BLaER1 (cell line): ENCODE data around the gene AREG.

ENCODE experiments used
- H3K27ac ChIP-seq: shearing (Covaris generic); formaldehyde crosslinking; 2 replicates; pipeline ENCODE4 v1.8.1; 2022
- H3K27me3 ChIP-seq: shearing (Covaris generic); formaldehyde crosslinking; 2 replicates; pipeline ENCODE4 v1.8.1; 2022
- H3K36me3 ChIP-seq: shearing (Covaris generic); formaldehyde crosslinking; 2 replicates; pipeline ENCODE4 v1.8.1; 2022
- H3K4me1 ChIP-seq: shearing (Covaris generic); formaldehyde crosslinking; 2 replicates; pipeline ENCODE4 v1.8.1; 2022
- H3K4me2 ChIP-seq: shearing (Covaris generic); formaldehyde crosslinking; 2 replicates; pipeline ENCODE4 v1.8.1; 2022
- H3K4me3 ChIP-seq: shearing (Covaris generic); formaldehyde crosslinking; 2 replicates; pipeline ENCODE4 v1.8.1; 2022
- H3K9ac ChIP-seq: shearing (Covaris generic); formaldehyde crosslinking; 2 replicates; pipeline ENCODE4 v1.8.1; 2022
- H3K9me3 ChIP-seq: shearing (Covaris generic); formaldehyde crosslinking; 2 replicates; pipeline ENCODE4 v1.8.1; 2022
- H4K20me1 ChIP-seq: shearing (Covaris generic); formaldehyde crosslinking; 2 replicates; pipeline ENCODE4 v1.8.1; 2022
- Cebpa-rat ChIP-seq: shearing (Covaris generic); IDR thresholded peaks from 2 replicates; pipeline ENCODE4 v1.8.1; 2022

The AREG gene

DNA sequence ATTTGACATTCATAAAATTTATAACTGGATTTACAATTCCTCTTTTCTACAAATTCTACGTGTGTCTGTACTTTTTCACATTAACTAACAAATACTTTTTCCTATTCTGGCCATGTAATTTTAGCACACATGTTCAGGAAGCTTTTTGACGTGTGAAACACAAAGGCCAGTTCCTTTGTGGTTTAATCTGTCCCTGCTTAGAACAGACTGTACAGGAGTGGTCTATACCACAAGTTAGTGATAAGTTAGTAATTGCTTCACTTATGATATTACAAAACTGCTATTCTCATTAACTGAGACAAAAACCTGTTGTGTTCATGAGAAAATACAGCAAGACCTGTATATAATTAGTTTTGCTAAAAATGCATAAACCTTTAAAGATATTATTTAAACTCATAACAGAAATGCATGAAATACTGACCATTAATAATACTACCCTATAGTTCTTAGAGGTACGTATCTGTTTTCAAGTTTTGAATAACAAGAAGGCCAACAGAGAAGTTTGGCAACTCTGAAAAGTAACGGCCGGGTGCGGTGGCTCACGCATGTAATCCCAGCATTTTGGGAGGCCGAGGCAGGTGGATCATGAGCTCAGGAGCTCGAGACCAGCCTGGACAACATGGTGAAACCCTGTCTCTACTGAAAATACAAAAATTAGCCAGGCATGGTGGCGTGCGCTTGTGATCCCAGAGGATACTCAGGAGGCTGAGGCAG, 13.7 kb upstream of the AREG start:
- Histone ChIP-seq H4K20me1 (no peaks in the 10 kb centered on the region), H3K4me2 (peak overlapping the region; percentile 48)

DNA sequence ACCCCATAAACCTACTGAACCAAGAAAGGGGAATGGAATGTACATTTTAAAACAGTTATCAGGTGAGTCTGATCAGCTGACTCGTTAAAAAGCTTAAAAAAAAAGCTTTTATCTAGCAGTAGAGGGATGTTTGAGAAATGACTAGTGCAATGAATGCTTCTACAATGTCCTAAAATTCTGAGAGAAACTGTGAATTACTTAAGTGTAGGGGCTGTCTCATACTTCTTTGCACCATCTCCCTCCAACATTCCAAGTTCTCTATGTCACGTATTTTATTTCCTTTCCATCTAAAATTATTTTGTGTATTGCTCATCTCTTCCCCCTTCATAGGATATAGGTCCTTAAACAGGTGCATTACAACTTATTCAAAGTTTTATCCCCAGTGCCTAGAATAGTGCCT, 11.9 kb upstream of the AREG start:
- no peak overlapping the region for H3K4me3 ChIP-seq
- no peak overlapping the region for H3K4me2 ChIP-seq

More for the DNA sequence above, 13.7 kb upstream of the AREG start:
- TF ChIP-seq Cebpa-rat, result no peak
- Histone ChIP-seq H3K9me3 (no peaks in the 10 kb centered on the region), H3K4me3 (no peak overlapping the region), H3K27ac (no peak overlapping the region), H3K36me3 (no peaks in the 10 kb centered on the region), H3K27me3 (no peaks in the 10 kb centered on the region), H3K9ac (no peak overlapping the region), H3K4me1 (peaks cover 10% of the 10 kb centered on the region)

DNA sequence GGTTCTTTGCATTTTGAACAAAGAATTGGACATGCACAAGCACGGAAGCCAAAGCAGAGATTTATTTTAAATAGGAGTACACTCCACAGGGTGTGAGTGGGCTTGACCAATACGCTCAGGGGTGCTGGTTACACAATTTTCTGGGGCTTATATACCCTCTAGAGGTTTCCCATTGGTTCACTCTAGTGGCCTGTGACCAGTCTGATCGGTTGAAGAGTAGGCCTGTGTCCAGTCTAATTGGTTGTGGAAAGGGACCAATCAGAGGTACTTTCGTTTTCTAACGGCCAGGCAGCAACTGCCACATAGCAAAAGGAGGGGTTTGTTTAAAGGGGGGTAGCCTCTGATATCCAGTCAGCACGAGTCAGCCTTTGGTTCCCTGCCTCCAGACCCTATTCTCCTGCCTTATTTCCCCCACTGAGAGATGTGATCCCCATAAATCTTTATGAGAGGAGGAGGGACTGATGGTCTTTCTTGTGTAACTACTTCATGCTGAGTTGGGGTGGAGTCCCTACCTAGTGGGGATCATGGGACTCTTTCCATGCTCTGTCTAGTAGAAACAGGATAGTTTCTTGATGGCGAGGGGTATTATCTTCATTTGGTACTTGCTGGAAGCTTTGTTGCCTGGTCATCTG, 11.3 kb upstream of the AREG start:
- no peaks in the 10 kb centered on the region for H3K36me3 ChIP-seq
- H4K20me1 ChIP-seq, result no peaks in the 10 kb centered on the region
- H3K4me3 ChIP-seq, result no peak overlapping the region
- TF ChIP-seq Cebpa-rat, result no peak
- no peaks in the 10 kb centered on the region for H3K27me3 ChIP-seq
- H3K9me3 ChIP-seq, result no peaks in the 10 kb centered on the region
- no peak overlapping the region for H3K9ac ChIP-seq
- H3K4me2 ChIP-seq, result no peak overlapping the region
- no peak overlapping the region for H3K27ac ChIP-seq
- H3K4me1 ChIP-seq, result peaks cover 10% of the 10 kb centered on the region

More for the DNA sequence above, 11.9 kb upstream of the AREG start:
- H3K9me3 ChIP-seq, result no peaks in the 10 kb centered on the region
- H3K36me3 ChIP-seq, result no peaks in the 10 kb centered on the region
- H3K4me1 ChIP-seq, result peaks cover 10% of the 10 kb centered on the region
- no peak for TF ChIP-seq Cebpa-rat
- H3K27ac ChIP-seq, result no peak overlapping the region
- no peak overlapping the region for H3K9ac ChIP-seq
- no peaks in the 10 kb centered on the region for H3K27me3 ChIP-seq
- no peaks in the 10 kb centered on the region for H4K20me1 ChIP-seq

- H3K36me3 ChIP-seq, result no peaks in the 10 kb centered on the region
- H3K4me3 ChIP-seq, result no peak overlapping the region
- peaks cover 10% of the 10 kb centered on the region for H3K4me1 ChIP-seq
- H3K9ac ChIP-seq, result no peak overlapping the region
- H3K27me3 ChIP-seq, result no peaks in the 10 kb centered on the region
- H3K27ac ChIP-seq, result no peak overlapping the region
- no peak for TF ChIP-seq Cebpa-rat
- H3K4me2 ChIP-seq, result no peak overlapping the region
- no peaks in the 10 kb centered on the region for H4K20me1 ChIP-seq
- no peaks in the 10 kb centered on the region for H3K9me3 ChIP-seq
Observed at GRCh38 chr4:74435296-74435695, 9.6 kb upstream of the AREG start.

- H3K27me3 ChIP-seq, result no peaks in the 10 kb centered on the region
- H3K27ac ChIP-seq, result no peak overlapping the region
- no peaks in the 10 kb centered on the region for H3K36me3 ChIP-seq
- H3K4me2 ChIP-seq, result no peak overlapping the region
- no peaks in the 10 kb centered on the region for H4K20me1 ChIP-seq
- no peak overlapping the region for H3K9ac ChIP-seq
- H3K4me3 ChIP-seq, result no peak overlapping the region
- no peaks in the 10 kb centered on the region for H3K9me3 ChIP-seq
- H3K4me1 ChIP-seq, result no peaks in the 10 kb centered on the region
- no peak for TF ChIP-seq Cebpa-rat
Observed at GRCh38 chr4:74437866-74438265, 7.1 kb upstream of the AREG start.

DNA sequence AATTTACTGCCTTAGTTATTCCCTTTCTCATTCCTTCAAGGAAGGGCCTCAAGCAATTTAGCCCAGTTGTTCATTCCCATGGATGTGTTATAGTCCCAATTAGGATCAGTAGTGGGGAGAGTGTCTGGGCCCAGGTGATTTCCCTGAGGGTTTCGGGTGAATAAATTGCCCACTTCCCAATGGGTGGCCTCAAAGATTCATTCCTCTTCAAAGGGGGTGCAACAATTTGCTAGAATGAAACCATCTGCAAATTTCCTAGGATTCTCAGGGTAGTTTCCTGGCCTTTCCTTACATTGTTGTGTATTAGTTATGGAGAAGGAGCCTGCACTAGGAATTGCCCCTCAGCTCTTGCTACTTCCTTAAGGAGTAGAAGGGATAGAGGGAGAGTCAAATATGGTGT, 6.3 kb upstream of the AREG start:
- no peak overlapping the region for H3K4me3 ChIP-seq
- no peak overlapping the region for H3K27ac ChIP-seq
- H3K36me3 ChIP-seq, result no peaks in the 10 kb centered on the region
- TF ChIP-seq Cebpa-rat, result no peak
- no peaks in the 10 kb centered on the region for H3K4me1 ChIP-seq
- H3K27me3 ChIP-seq, result no peaks in the 10 kb centered on the region
- no peaks in the 10 kb centered on the region for H3K9me3 ChIP-seq
- no peak overlapping the region for H3K4me2 ChIP-seq
- no peak overlapping the region for H3K9ac ChIP-seq
- no peaks in the 10 kb centered on the region for H4K20me1 ChIP-seq

GRCh38 chr4:74439952-74440351, 5.0 kb upstream of the AREG start:
- Histone ChIP-seq H3K36me3 (no peaks in the 10 kb centered on the region), H3K9ac (no peak overlapping the region), H3K27ac (no peak overlapping the region), H3K4me1 (no peaks in the 10 kb centered on the region), H3K4me3 (no peak overlapping the region), H4K20me1 (no peaks in the 10 kb centered on the region), H3K27me3 (peaks cover 9% of the 10 kb centered on the region), H3K4me2 (no peak overlapping the region), H3K9me3 (no peaks in the 10 kb centered on the region)
- TF ChIP-seq Cebpa-rat, result no peak

- Histone ChIP-seq H3K27me3 (peaks cover 13% of the 10 kb centered on the region), H3K4me3 (no peak overlapping the region), H3K4me1 (no peaks in the 10 kb centered on the region), H3K9ac (no peak overlapping the region), H4K20me1 (no peaks in the 10 kb centered on the region), H3K4me2 (no peak overlapping the region), H3K9me3 (no peaks in the 10 kb centered on the region), H3K27ac (no peak overlapping the region), H3K36me3 (no peaks in the 10 kb centered on the region)
- no peak for TF ChIP-seq Cebpa-rat
Observed at GRCh38 chr4:74440356-74440755, 4.6 kb upstream of the AREG start.

DNA sequence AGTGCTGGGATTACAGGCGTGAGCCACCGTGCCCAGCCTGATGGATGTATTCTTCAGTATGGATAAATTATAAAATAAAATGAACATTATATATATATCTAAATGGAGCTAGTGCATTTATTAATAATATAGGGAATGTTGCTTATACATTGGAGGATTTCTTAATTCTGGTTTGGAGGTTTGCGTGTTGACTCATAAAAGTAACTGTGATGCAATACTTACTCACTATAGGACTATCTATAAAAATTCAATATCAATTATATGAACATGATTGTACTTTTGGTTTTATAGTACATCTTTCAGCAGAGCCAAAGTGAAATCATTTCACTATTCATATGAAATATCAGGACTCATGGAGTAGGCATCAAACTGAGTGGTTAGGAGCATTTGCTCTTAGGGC, 3.2 kb upstream of the AREG start:
- peaks cover 21% of the 10 kb centered on the region for H3K27me3 ChIP-seq
- no peaks in the 10 kb centered on the region for H4K20me1 ChIP-seq
- H3K36me3 ChIP-seq, result no peaks in the 10 kb centered on the region
- no peaks in the 10 kb centered on the region for H3K4me1 ChIP-seq
- H3K9ac ChIP-seq, result no peak overlapping the region
- no peak overlapping the region for H3K4me2 ChIP-seq
- H3K9me3 ChIP-seq, result no peaks in the 10 kb centered on the region
- H3K4me3 ChIP-seq, result no peak overlapping the region
- no peak overlapping the region for H3K27ac ChIP-seq
- no peak for TF ChIP-seq Cebpa-rat

DNA sequence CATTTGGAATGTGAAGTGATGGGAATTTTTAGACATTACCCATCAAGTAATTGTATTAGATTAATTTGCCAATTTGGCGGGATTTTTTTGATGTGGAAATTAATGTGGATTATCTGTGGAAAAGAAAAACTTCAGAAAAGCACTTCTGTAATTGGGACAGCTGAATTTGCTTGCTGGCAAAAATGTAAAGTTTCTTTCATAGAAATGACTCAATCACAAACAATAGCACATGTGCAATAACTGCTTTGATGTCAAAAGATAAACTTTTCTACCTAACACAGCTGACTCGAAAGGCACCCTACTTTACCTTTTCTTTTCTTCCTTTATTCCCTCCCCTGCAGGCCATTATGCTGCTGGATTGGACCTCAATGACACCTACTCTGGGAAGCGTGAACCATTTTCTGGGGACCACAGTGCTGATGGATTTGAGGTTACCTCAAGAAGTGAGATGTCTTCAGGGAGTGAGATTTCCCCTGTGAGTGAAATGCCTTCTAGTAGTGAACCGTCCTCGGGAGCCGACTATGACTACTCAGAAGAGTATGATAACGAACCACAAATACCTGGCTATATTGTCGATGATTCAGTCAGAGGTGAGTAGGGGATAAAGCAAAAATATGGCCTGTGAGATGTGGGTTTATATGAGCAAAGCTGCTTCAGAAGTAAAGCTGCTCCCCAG, 1.4 kb downstream of the AREG start:
- Histone ChIP-seq H3K27ac (no peak overlapping the region), H3K4me1 (no peaks in the 10 kb centered on the region), H3K9me3 (no peaks in the 10 kb centered on the region), H3K9ac (no peak overlapping the region), H4K20me1 (no peaks in the 10 kb centered on the region), H3K27me3 (peaks cover 21% of the 10 kb centered on the region), H3K4me2 (no peak overlapping the region), H3K36me3 (no peaks in the 10 kb centered on the region), H3K4me3 (no peak overlapping the region)
- no peak for TF ChIP-seq Cebpa-rat
